CD8-positive, alpha-beta memory T cell (primary cell): Measurements from ENCODE around the gene ATAD1. TPM values are rescaled to one million over a fixed set of nuclear protein-coding genes. Genes with fewer than 3 reads are reported as not detected.
A peak's percentile ranks its signal among the peaks of the same experiment; 100 is the strongest.
"Not testable (repeated sequence)": the region's sequence is repeated elsewhere in the genome, so short reads cannot be mapped to it uniquely, and the experiment has no call there.

Experiments used
- CTCF ChIA-PET: fragments of 350-600 bp; sonication (Branson Sonifier 250); formaldehyde crosslinking; loops from one replicate; lab custom pipeline; 2021; ENCODE audit warnings: antibody characterized with exemption; lab: Charles Lee
- POLR2A ChIA-PET: fragments of 350-600 bp; sonication (Branson Sonifier 250); formaldehyde crosslinking; loops from one replicate; lab custom pipeline; 2021; ENCODE audit warnings: antibody characterized with exemption; lab: Charles Lee
- DNase-seq, 5 donors: peaks; one replicate each; pipeline versions ENCODE4 v3.0.0 to v3.0.0-alpha.2; 2020 to 2022; ENCODE audit warnings: mixed read lengths in 1 of 5
- H3K27ac ChIP-seq: one replicate; pipeline ENCODE4 v1.7.0; 2013; ENCODE audit warnings: low read depth, mild to moderate bottlenecking, low read length, moderate library complexity
- H3K27me3 ChIP-seq: 2 replicates; pipeline ENCODE4 v1.7.0; 2013; ENCODE audit warnings: low read length, mild to moderate bottlenecking; ENCODE audit not compliant: insufficient read depth, poor library complexity, severe bottlenecking
- H3K36me3 ChIP-seq: 2 replicates; pipeline ENCODE4 v1.7.0; 2013; ENCODE audit warnings: mild to moderate bottlenecking, low read length, moderate library complexity; ENCODE audit not compliant: insufficient read depth
- H3K4me1 ChIP-seq: 2 replicates; pipeline ENCODE4 v1.7.0; 2013; ENCODE audit warnings: mild to moderate bottlenecking, low read length, moderate library complexity; ENCODE audit not compliant: insufficient read depth
- H3K4me3 ChIP-seq: 2 replicates; pipeline ENCODE4 v1.7.0; 2013; ENCODE audit warnings: mild to moderate bottlenecking, low read length
- H3K9me3 ChIP-seq: 2 replicates; pipeline ENCODE4 v1.7.0; 2013; ENCODE audit warnings: mild to moderate bottlenecking, low read length
- H3K27ac Mint-ChIP-seq, 8 donors: one replicate each; pipeline ENCODE4 v1.8.0; 2020 to 2021; ENCODE audit warnings: mixed read lengths in 8 of 8, mild to moderate bottlenecking in 6 of 8, inconsistent platforms in 3 of 8, moderate library complexity in 3 of 8
- H3K27me3 Mint-ChIP-seq, 2 donors: one replicate each; pipeline ENCODE4 v1.8.0; 2020 to 2021; ENCODE audit warnings: mixed read lengths in 2 of 2, mild to moderate bottlenecking in 1 of 2, moderate library complexity in 1 of 2
- H3K36me3 Mint-ChIP-seq, 3 donors: one replicate each; pipeline ENCODE4 v1.8.0; 2020 to 2021; ENCODE audit warnings: mixed read lengths in 3 of 3, inconsistent platforms in 1 of 3, mild to moderate bottlenecking in 1 of 3
- H3K4me1 Mint-ChIP-seq, 3 donors: one replicate each; pipeline ENCODE4 v1.8.0; 2020 to 2021; ENCODE audit warnings: mixed read lengths in 3 of 3, inconsistent platforms in 1 of 3, mild to moderate bottlenecking in 1 of 3
- H3K4me3 Mint-ChIP-seq, 7 donors: one replicate each; pipeline ENCODE4 v1.8.0; 2020 to 2021; ENCODE audit warnings: mixed read lengths in 7 of 7, mild to moderate bottlenecking in 6 of 7, moderate library complexity in 4 of 7, inconsistent platforms in 2 of 7
- H3K9me3 Mint-ChIP-seq, 5 donors: one replicate each; pipeline ENCODE4 v1.8.0; 2020 to 2022; ENCODE audit warnings: mixed read lengths in 5 of 5, mild to moderate bottlenecking in 3 of 5, moderate library complexity in 2 of 5, inconsistent platforms in 1 of 5
- polyA plus RNA-seq: library from polyadenylated mRNA; unstranded; fragments of 300-500 nt; fragmentation: Illumina TruSeq; gene quantifications from one replicate; pipeline ENCODE4 v1.2.3, GENCODE V29; 2021
- total RNA-seq, 2 experiments: library from RNA; stranded (reverse); gene quantifications; one replicate each; pipeline ENCODE4 v1.2.3, GENCODE V29; 2021

ATAD1 gene
- total and polyA plus RNA-seq, 3 experiments from 2014 or later: 47.2 to 62.3 (median 60.7) TPM

GRCh38 chr10:87855665-87856064 is 37.6 kb upstream of the ATAD1 start:
- not testable (repeated sequence) for H3K27ac ChIP-seq, H3K4me1 ChIP-seq, H3K9me3 Mint-ChIP-seq, H3K27me3 ChIP-seq, H3K36me3 ChIP-seq, H3K4me3 Mint-ChIP-seq, H3K9me3 ChIP-seq, H3K4me3 ChIP-seq, H3K36me3 Mint-ChIP-seq, H3K27me3 Mint-ChIP-seq
- ChIA-PET POLR2A (interaction anchor here (0.5 kb wide), 1 partner anchor 265 kb away, joined by 5 read pairs; no protein-coding TSS in a partner anchor), CTCF (interaction anchor here (10.7 kb wide), 1 partner anchor 532 kb away, joined by 106 read pairs; no protein-coding TSS in a partner anchor)
- peak overlapping the region in 3 of 8 donors; percentile 1 to 74 (median 23) for H3K27ac Mint-ChIP-seq
- DNase-seq: peak in 1 of 5 donors; percentile 23
- peaks cover 11 to 21% (median 19%) of the 10 kb centered on the region in 3 donors for H3K4me1 Mint-ChIP-seq

GRCh38 chr10:87855247-87855646 is 37.2 kb upstream of the ATAD1 start:
- peak overlapping the region in 2 of 8 donors; percentile 1 to 23 for H3K27ac Mint-ChIP-seq
- CTCF ChIA-PET, H3K27me3 Mint-ChIP-seq, H3K36me3 ChIP-seq, H3K4me3 Mint-ChIP-seq, H3K9me3 Mint-ChIP-seq, H3K36me3 Mint-ChIP-seq, H3K4me1 ChIP-seq, H3K27me3 ChIP-seq, H3K27ac ChIP-seq, H3K9me3 ChIP-seq, POLR2A ChIA-PET, DNase-seq, H3K4me3 ChIP-seq: not testable (repeated sequence)
- peaks cover 8 to 17% (median 15%) of the 10 kb centered on the region in 3 donors for H3K4me1 Mint-ChIP-seq

GRCh38 chr10:87852089-87852488 is 34.1 kb upstream of the ATAD1 start:
- H3K9me3 Mint-ChIP-seq: peaks cover 0 to 2% (median 0%) of the 10 kb centered on the region in 5 donors
- H3K36me3 Mint-ChIP-seq: no peaks in the 10 kb centered on the region
- no peak overlapping the region for H3K4me3 Mint-ChIP-seq
- peaks cover 5 to 13% (median 11%) of the 10 kb centered on the region in 3 donors for H3K4me1 Mint-ChIP-seq
- Histone ChIP-seq H3K27me3 (no peaks in the 10 kb centered on the region), H3K36me3 (no peaks in the 10 kb centered on the region), H3K4me1 (no peaks in the 10 kb centered on the region), H3K9me3 (no peaks in the 10 kb centered on the region), H3K4me3 (no peak overlapping the region), H3K27ac (no peak overlapping the region)
- POLR2A ChIA-PET: no interaction called here
- H3K27me3 Mint-ChIP-seq: peaks cover 0 to 3% of the 10 kb centered on the region in 2 donors
- DNase-seq: no peak
- CTCF ChIA-PET: interaction anchor here (0.7 to 5.0 kb wide), 5 partner anchors 9 to 731 kb away, joined by 3 to 30 read pairs (median 4); partner anchors contain the start of genes KLLN, PTEN and RNLS
- no peak overlapping the region for H3K27ac Mint-ChIP-seq

- Histone ChIP-seq H3K27me3 (no peaks in the 10 kb centered on the region), H3K36me3 (no peaks in the 10 kb centered on the region), H3K27ac (no peak overlapping the region), H3K4me1 (no peaks in the 10 kb centered on the region), H3K4me3 (no peak overlapping the region), H3K9me3 (no peaks in the 10 kb centered on the region)
- Mint-ChIP-seq H3K4me1 (peaks cover 5 to 12% (median 10%) of the 10 kb centered on the region in 3 donors), H3K27ac (no peak overlapping the region), H3K36me3 (no peaks in the 10 kb centered on the region), H3K9me3 (peaks cover 0 to 2% (median 0%) of the 10 kb centered on the region in 5 donors), H3K4me3 (no peak overlapping the region), H3K27me3 (peaks cover 0 to 3% of the 10 kb centered on the region in 2 donors)
- peak; percentile 11 to 63 (median 43) for DNase-seq
- ChIA-PET CTCF (interaction anchor here (0.8 to 5.0 kb wide), 13 partner anchors 10 to 732 kb away, joined by 3 to 30 read pairs (median 4); partner anchors contain the start of genes ATAD1, KLLN, PTEN and RNLS), POLR2A (no interaction called here)
Observed at GRCh38 chr10:87850742-87851205, 32.7 kb upstream of the ATAD1 start.

- ChIA-PET CTCF (interaction anchor here (1.5 to 5.0 kb wide), 3 partner anchors 8 to 540 kb away, joined by 3 to 30 read pairs (median 25); partner anchors contain the start of genes KLLN and PTEN), POLR2A (no interaction called here)
Observed at GRCh38 chr10:87849001-87849400, 31.0 kb upstream of the ATAD1 start.

GRCh38 chr10:87847550-87847949 is 29.5 kb upstream of the ATAD1 start:
- ChIA-PET CTCF (no interaction called here), POLR2A (no interaction called here)

More at GRCh38 chr10:87849001-87849400, 31.0 kb upstream of the ATAD1 start:
- Mint-ChIP-seq H3K4me1 (peaks cover 3 to 7% (median 6%) of the 10 kb centered on the region in 3 donors), H3K4me3 (no peak overlapping the region), H3K27me3 (peaks cover 0 to 2% of the 10 kb centered on the region in 2 donors), H3K36me3 (no peaks in the 10 kb centered on the region), H3K27ac (no peak overlapping the region), H3K9me3 (no peaks in the 10 kb centered on the region)
- H3K4me1 ChIP-seq: no peaks in the 10 kb centered on the region
- H3K27me3 ChIP-seq: no peaks in the 10 kb centered on the region
- H3K36me3 ChIP-seq: no peaks in the 10 kb centered on the region
- no peak for DNase-seq
- no peak overlapping the region for H3K27ac ChIP-seq
- no peaks in the 10 kb centered on the region for H3K9me3 ChIP-seq
- H3K4me3 ChIP-seq: no peak overlapping the region

GRCh38 chr10:87846711-87847110 is 28.7 kb upstream of the ATAD1 start:
- H3K36me3 Mint-ChIP-seq, H3K4me3 ChIP-seq, H3K36me3 ChIP-seq, H3K4me3 Mint-ChIP-seq, H3K27ac ChIP-seq, POLR2A ChIA-PET, H3K27me3 ChIP-seq, H3K9me3 Mint-ChIP-seq, DNase-seq, H3K27me3 Mint-ChIP-seq, H3K4me1 ChIP-seq, H3K9me3 ChIP-seq, CTCF ChIA-PET, H3K4me1 Mint-ChIP-seq: not testable (repeated sequence)
- H3K27ac Mint-ChIP-seq: peak overlapping the region in 1 of 8 donors; percentile 70

More at GRCh38 chr10:87847550-87847949, 29.5 kb upstream of the ATAD1 start:
- H3K27me3 Mint-ChIP-seq: peaks cover 0 to 2% of the 10 kb centered on the region in 2 donors
- no peak for DNase-seq
- H3K4me3 Mint-ChIP-seq: no peak overlapping the region
- no peaks in the 10 kb centered on the region for H3K36me3 ChIP-seq
- no peak overlapping the region for H3K27ac ChIP-seq
- H3K27ac Mint-ChIP-seq: no peak overlapping the region
- H3K4me1 ChIP-seq: no peaks in the 10 kb centered on the region
- H3K9me3 Mint-ChIP-seq: no peaks in the 10 kb centered on the region
- H3K27me3 ChIP-seq: no peaks in the 10 kb centered on the region
- H3K4me3 ChIP-seq: no peak overlapping the region
- no peaks in the 10 kb centered on the region for H3K36me3 Mint-ChIP-seq
- H3K4me1 Mint-ChIP-seq: peaks cover 3 to 7% (median 6%) of the 10 kb centered on the region in 3 donors
- H3K9me3 ChIP-seq: no peaks in the 10 kb centered on the region

- ChIA-PET CTCF (interaction anchor here (1.2 kb wide), 1 partner anchor 268 kb away, joined by 5 read pairs; no protein-coding TSS in a partner anchor), POLR2A (no interaction called here)
- no peak overlapping the region for H3K27ac Mint-ChIP-seq
- Histone ChIP-seq H3K9me3 (no peaks in the 10 kb centered on the region), H3K36me3 (no peaks in the 10 kb centered on the region), H3K4me3 (no peak overlapping the region), H3K27ac (no peak overlapping the region), H3K27me3 (no peaks in the 10 kb centered on the region), H3K4me1 (no peaks in the 10 kb centered on the region)
- no peak for DNase-seq
- peaks cover 2 to 4% (median 3%) of the 10 kb centered on the region in 3 donors for H3K4me1 Mint-ChIP-seq
- peaks cover 0 to 2% of the 10 kb centered on the region in 2 donors for H3K27me3 Mint-ChIP-seq
- H3K36me3 Mint-ChIP-seq: no peaks in the 10 kb centered on the region
- no peak overlapping the region for H3K4me3 Mint-ChIP-seq
- H3K9me3 Mint-ChIP-seq: no peaks in the 10 kb centered on the region
Observed at GRCh38 chr10:87846023-87846422, 28.0 kb upstream of the ATAD1 start.
